OCI-LY7 (cell line): ENCODE results near the gene TIAL1.

ENCODE experiments used
- CTCF ChIP-seq: fragments of 200-600 bp; sonication (generic); conservative IDR thresholded peaks from 2 replicates; pipeline ENCODE4 v1.5.1; 2014; ENCODE audit warnings: mild to moderate bottlenecking, antibody characterized with exemption, low read length, moderate library complexity, mixed read lengths
- EZH2phosphoT487 ChIP-seq: fragments of 200-600 bp; sonication (generic); IDR thresholded peaks from 2 replicates; pipeline ENCODE4 v1.6.1; 2018; ENCODE audit warnings: low read depth, borderline replicate concordance, mild to moderate bottlenecking, mixed run types, antibody characterized with exemption, low read length, moderate library complexity, mixed read lengths

GRCh38 chr10:119611433-119611832, 14.7 kb upstream of the TIAL1 start:
- TF ChIP-seq CTCF (no peak), EZH2phosphoT487 (no peak)
